GM21737 (cell line): ENCODE measurements around the gene TMEM234.
A peak's percentile ranks its signal among the peaks of the same experiment; 100 is the strongest.

Experiments used
- ATAC-seq: cut with Tn5 transposase; IDR thresholded peaks from one replicate; pipeline ENCODE4 v1.9.1; 2021; ENCODE audit warnings: mild to moderate bottlenecking, moderate library complexity; ENCODE audit not compliant: unreplicated experiment

Gene TMEM234

GRCh38 chr1:32240140-32240951 is 18.2 kb upstream of the TMEM234 start:
- ATAC-seq, result no peak

- ATAC-seq, result no peak
These were observed 17.6 kb upstream of the TMEM234 start for GRCh38 chr1:32239790-32240139.

- ATAC-seq, result no peak
These were observed 17.2 kb upstream of the TMEM234 start for GRCh38 chr1:32239337-32239736.

GRCh38 chr1:32234792-32235191 is 12.6 kb upstream of the TMEM234 start:
- no peak for ATAC-seq

GRCh38 chr1:32232558-32233304 is 10.6 kb upstream of the TMEM234 start:
- no peak for ATAC-seq

- ATAC-seq, result no peak
These were observed 9.8 kb upstream of the TMEM234 start for GRCh38 chr1:32231843-32232432.

GRCh38 chr1:32228771-32229170 is 6.6 kb upstream of the TMEM234 start:
- no peak for ATAC-seq

- ATAC-seq, result no peak
These were observed 2.1 kb upstream of the TMEM234 start for GRCh38 chr1:32224285-32224684.

GRCh38 chr1:32223683-32224082 is 1.5 kb upstream of the TMEM234 start:
- ATAC-seq, result no peak

- no peak for ATAC-seq
These were observed 573 bp downstream of the TMEM234 start for GRCh38 chr1:32221581-32221979.

GRCh38 chr1:32220746-32221580 is 1.2 kb downstream of the TMEM234 start:
- no peak for ATAC-seq

GRCh38 chr1:32219022-32219421 is 3.1 kb downstream of the TMEM234 start:
- no peak for ATAC-seq

GRCh38 chr1:32216566-32216965 is 5.6 kb downstream of the TMEM234 start:
- ATAC-seq, result no peak

- ATAC-seq, result no peak
These were observed 6.3 kb downstream of the TMEM234 start for GRCh38 chr1:32215629-32216480.

- ATAC-seq, result no peak
These were observed 13.2 kb downstream of the TMEM234 start, which contains the start of gene DCDC2B for GRCh38 chr1:32208891-32209328. TSS of gene DCDC2B (plus strand) at chr1:32209089. CDS start at chr1:32209094, 5 bp downstream.

GRCh38 chr1:32208469-32208868 is 13.7 kb downstream of the TMEM234 start:
- ATAC-seq, result no peak

- ATAC-seq, result peak; percentile 44
These were observed 16.5 kb downstream of the TMEM234 start, which contains the start of gene IQCC for GRCh38 chr1:32205401-32206370. TSS of gene IQCC (plus strand) at chr1:32205671. CDS start at chr1:32205682, 11 bp downstream.

GRCh38 chr1:32204943-32205361 is 17.2 kb downstream of the TMEM234 start:
- no peak for ATAC-seq
